Left ventricle myocardium inferior (tissue), 1 donor: ENCODE measurements around the gene BEAN1. TPM values are rescaled to one million over a fixed set of nuclear protein-coding genes. Genes with fewer than 3 reads are reported as not detected.

Experiments
- DNase-seq: peaks from one replicate; pipeline ENCODE4 v3.0.0-alpha.2; 2020
- H3K27ac ChIP-seq: fragments of 200-600 bp; replicated peaks from 2 replicates; pipeline ENCODE4 v1.8.0; 2021
- H3K27me3 ChIP-seq: fragments of 200-600 bp; 2 replicates; pipeline ENCODE4 v1.8.0; 2021; ENCODE audit warnings: low read depth
- H3K36me3 ChIP-seq: fragments of 200-600 bp; 2 replicates; pipeline ENCODE4 v1.8.0; 2021
- H3K4me1 ChIP-seq: fragments of 200-600 bp; 2 replicates; pipeline ENCODE4 v1.8.0; 2021
- H3K4me3 ChIP-seq: fragments of 200-600 bp; 2 replicates; pipeline ENCODE4 v1.8.0; 2021; ENCODE audit warnings: mild to moderate bottlenecking, moderate library complexity
- H3K9me3 ChIP-seq: fragments of 200-600 bp; replicated peaks from 2 replicates; pipeline ENCODE4 v1.8.0; 2021
- intact Hi-C: fragments of 100-400 bp; cut with micrococcal nuclease; formaldehyde crosslinking; loops from one replicate; pipeline ENCODE4 v1.11.0; 2022
- total RNA-seq: library from RNA; stranded (reverse); fragmentation: NEBNext Ultra II Directional; extraction: Animal tissue kit (Norgen Biotek cat#: 25700); gene quantifications from one replicate; pipeline ENCODE4 v1.2.1, GENCODE V29; 2021
- TF ChIP-seq, protein P1 (sequence below): fragments of 200-600 bp; IDR thresholded peaks from 2 replicates; pipeline ENCODE4 v1.8.0; 2021; ENCODE audit warnings: antibody characterized with exemption, mild to moderate bottlenecking, borderline replicate concordance
- donor health status: DM: no; HTN: yes; CAD: no; lungs with severe emphysema.

BEAN1 gene
- total RNA-seq, 1 donor from 2014 or later: 0.33 TPM

DNA sequence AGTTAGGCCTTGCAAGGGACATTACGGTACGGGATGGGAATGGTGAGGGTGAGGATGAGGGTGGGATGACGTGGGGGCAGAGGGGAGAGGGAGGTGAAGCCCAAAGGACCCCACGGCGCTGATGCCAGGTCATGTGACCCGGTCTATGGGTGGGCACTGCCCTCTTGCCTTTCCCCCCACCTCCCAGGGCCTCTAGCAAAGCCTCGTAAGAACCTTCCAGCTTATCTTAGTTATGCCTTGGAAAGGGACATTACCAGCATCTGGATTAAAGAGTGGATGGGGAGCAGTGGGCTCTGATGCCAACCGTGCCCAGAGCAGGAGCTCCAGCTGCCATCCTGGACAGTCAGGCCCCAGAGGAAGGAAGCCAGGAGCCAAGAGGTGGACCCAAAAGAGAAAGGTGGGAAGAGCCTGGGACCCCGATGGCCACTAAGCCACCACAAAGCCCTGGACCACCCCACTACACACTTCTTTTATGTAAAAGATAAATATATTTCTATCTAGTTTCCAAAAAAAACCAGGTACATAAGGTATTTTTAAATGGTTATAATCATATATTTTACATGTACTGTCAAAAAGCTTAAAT, 81.9 kb downstream of the BEAN1 start:
- intact Hi-C loops: no loop called here
- no peak for DNase-seq
- Histone ChIP-seq H3K27me3 (no peaks in the 10 kb centered on the region), H3K4me1 (peaks cover 51% of the 10 kb centered on the region), H3K27ac (peak overlapping the region; percentile 55), H3K4me3 (no peak overlapping the region), H3K9me3 (no peaks in the 10 kb centered on the region), H3K36me3 (peaks cover 18% of the 10 kb centered on the region)
- TF ChIP-seq, protein P1, sequence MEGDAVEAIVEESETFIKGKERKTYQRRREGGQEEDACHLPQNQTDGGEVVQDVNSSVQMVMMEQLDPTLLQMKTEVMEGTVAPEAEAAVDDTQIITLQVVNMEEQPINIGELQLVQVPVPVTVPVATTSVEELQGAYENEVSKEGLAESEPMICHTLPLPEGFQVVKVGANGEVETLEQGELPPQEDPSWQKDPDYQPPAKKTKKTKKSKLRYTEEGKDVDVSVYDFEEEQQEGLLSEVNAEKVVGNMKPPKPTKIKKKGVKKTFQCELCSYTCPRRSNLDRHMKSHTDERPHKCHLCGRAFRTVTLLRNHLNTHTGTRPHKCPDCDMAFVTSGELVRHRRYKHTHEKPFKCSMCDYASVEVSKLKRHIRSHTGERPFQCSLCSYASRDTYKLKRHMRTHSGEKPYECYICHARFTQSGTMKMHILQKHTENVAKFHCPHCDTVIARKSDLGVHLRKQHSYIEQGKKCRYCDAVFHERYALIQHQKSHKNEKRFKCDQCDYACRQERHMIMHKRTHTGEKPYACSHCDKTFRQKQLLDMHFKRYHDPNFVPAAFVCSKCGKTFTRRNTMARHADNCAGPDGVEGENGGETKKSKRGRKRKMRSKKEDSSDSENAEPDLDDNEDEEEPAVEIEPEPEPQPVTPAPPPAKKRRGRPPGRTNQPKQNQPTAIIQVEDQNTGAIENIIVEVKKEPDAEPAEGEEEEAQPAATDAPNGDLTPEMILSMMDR: no peak

DNA sequence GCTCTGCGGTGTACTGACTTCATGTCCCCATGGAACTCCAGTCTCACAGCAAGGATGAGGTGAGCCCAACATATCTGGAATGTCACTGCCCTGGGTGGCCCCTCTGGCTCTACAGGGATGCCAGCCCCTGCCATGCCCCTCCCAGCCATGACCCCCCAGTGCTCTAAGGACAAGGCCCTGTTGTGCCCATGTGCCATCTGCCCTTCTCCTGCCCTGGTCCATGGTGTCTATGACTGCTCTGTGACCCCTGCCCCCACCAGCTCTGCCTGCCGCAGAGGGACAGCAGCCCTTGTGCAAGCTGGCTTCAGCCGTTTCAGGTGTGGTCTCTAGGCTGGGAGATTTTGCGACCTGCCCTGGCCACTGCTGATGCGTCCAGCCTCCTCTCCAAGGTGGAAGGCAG, 82.5 kb downstream of the BEAN1 start:
- Histone ChIP-seq H3K27me3 (no peaks in the 10 kb centered on the region), H3K36me3 (peaks cover 18% of the 10 kb centered on the region)

DNA sequence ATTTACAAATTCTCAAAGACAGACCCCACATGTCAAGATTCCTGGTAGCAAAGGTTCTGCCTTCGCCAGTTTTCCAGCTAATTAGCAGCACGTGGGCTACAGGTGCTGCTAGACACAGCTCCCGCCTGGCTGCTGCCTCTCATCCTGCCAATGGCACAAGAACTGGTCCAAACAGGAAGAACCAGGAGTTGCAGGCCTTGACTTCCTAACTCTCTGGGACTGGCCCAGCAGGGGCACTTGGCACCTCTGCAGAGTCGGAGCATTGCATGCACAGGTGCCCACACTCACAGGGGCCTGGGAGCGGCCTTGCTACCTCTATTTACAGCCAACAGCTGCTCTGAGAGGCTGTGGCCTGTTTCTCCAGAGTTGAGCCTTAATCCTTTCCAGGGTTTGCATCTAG, 83.2 kb downstream of the BEAN1 start:
- no peak for DNase-seq
- TF ChIP-seq, protein P1: no peak
- Histone ChIP-seq H3K9me3 (no peaks in the 10 kb centered on the region), H3K4me1 (peaks cover 52% of the 10 kb centered on the region), H3K27ac (peak overlapping the region; percentile 75), H3K36me3 (peaks cover 18% of the 10 kb centered on the region), H3K27me3 (no peaks in the 10 kb centered on the region), H3K4me3 (no peak overlapping the region)
- intact Hi-C loops: no loop called here

More for the DNA sequence above, 82.5 kb downstream of the BEAN1 start:
- peaks cover 49% of the 10 kb centered on the region for H3K4me1 ChIP-seq
- no peak overlapping the region for H3K27ac ChIP-seq
- TF ChIP-seq, protein P1: no peak
- no peaks in the 10 kb centered on the region for H3K9me3 ChIP-seq
- DNase-seq: no peak
- no peak overlapping the region for H3K4me3 ChIP-seq
- intact Hi-C loops: no loop called here

DNA sequence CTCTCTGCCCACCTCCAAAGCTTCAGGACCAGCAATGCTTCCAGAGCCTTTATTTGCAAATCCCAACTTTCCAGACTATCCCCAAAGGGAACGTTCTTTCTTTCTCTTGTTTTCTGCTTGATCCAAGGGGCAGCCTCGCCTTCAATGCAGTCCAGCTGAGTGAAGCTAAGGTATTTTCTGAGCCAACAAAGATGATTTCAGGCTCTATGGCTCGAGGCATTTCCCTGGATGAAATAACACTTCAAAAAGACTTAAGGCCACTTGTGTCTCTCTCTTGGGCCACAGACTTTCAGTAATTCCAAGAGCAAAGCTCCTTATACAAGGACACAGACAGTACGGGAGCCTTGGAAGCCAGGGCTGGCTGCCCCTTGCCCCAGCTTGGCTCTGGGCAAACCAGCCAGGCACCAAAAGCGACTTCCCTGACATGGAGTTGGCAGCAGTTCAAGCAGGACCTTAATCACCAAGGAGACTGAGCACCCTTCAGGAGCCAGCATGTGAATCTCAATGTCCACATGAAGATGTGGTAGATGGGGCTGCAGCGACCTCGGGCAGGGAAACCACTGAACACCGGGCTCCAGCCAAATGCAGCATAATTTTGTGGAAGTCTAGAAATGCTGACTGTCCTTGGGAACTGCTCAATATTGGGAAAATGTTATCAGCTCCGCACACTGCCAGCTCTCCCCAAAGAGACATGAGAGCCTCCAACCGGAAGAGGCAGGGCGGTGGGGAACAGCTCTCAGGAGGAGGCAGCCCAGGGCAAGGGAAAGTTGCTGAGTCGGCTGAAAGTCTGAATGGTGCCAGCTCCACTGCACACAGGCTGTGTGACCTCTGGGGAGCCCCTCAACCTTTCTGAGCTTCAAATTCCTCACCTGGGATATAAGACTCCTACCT, 83.9 kb downstream of the BEAN1 start:
- Histone ChIP-seq H3K27me3 (no peaks in the 10 kb centered on the region), H3K4me3 (no peak overlapping the region), H3K9me3 (no peaks in the 10 kb centered on the region), H3K36me3 (peaks cover 21% of the 10 kb centered on the region), H3K27ac (peak overlapping the region; percentile 75), H3K4me1 (peaks cover 58% of the 10 kb centered on the region)
- peak; percentile 31 for DNase-seq
- intact Hi-C loops: no loop called here
- TF ChIP-seq, protein P1: no peak

DNA sequence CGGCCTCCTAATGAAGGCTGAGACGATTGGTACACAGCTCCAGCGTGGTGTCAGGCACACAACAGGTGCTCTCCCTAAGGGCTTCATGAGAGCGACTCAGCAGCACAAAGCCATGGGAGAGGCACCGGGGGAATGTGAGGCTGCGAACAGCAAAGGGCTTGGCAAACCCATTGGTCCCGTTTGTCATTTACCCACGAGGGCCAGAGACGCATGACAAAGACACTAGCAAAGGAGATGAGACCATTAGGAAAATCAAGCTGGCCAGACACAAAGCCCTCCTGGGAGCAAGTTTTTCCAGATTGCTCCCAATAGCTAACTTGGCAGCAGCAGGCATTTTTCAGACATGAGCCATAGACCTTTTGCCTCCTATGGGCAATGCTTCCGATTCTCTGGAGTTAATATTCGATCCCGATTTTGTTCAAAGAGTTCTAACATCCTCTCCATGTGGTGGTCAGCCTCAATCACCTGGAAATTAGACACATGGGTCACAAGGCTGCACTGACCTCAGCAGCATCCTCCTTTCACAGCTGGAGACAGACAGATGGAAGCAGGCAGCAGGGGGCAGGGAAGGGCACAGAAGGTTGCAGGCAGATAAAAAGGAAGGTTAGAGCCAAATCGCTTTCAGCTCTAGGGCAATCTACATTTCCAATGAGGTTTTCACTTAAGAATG, 84.6 kb downstream of the BEAN1 start:
- peak overlapping the region; percentile 75 for H3K27ac ChIP-seq
- no peak for DNase-seq
- H3K9me3 ChIP-seq: no peaks in the 10 kb centered on the region
- intact Hi-C loops: no loop called here
- TF ChIP-seq, protein P1: no peak
- peaks cover 65% of the 10 kb centered on the region for H3K4me1 ChIP-seq
- peaks cover 21% of the 10 kb centered on the region for H3K36me3 ChIP-seq
- H3K27me3 ChIP-seq: no peaks in the 10 kb centered on the region
- no peak overlapping the region for H3K4me3 ChIP-seq
